Stimulated activated CD4-positive, alpha-beta T cell treated with anti-CD3 and anti-CD28 coated beads, Interleukin-2, amount 100 ng/mL, for 48 hours (primary cell): Measurements from ENCODE around the gene NTMT2.
"Not testable (repeated sequence)": the region's sequence is repeated elsewhere in the genome, so short reads cannot be mapped to it uniquely, and the experiment has no call there.

Source experiments
- DNase-seq, 2 donors: peaks; one replicate each; pipeline ENCODE4 v3.0.0-alpha.2; 2020

NTMT2 gene

DNA sequence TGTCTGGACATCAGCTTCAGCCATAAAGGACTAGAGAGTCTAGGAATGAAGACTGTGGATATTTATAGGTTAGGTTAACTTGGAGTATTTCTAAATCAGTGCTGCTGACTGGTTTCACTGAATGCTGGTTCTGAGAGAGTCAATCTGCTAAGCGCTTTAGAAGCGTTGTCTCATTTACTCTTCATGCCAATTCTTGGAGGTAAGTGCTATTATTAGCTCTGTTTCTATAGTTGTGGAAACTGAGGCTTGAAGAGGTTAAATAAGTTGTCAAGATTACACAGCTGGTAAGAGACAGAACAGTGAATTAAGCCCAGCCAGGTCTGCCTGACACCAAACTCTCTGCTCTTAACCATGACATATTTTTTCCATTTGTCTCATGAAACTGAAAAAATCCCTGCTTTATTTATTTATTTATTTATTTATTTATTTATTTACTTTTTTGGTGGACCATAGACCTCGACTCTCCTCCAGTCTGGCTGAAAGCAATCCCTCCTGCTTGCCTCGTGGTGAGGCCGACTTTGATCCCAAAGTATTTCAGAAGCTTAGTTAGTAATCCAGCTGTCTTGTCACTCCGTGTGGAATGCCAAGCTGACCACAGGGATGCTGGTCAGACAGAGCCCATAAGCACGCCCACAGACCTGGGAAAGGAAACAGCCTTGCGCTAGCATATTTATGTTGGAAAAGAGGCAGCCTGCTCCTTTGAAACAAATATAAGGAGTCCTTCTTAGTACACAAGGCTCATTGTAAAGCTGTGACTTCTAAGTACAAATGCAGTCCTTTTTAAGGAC is 16.9 kb downstream of the NTMT2 start:
- no peak for DNase-seq

DNA sequence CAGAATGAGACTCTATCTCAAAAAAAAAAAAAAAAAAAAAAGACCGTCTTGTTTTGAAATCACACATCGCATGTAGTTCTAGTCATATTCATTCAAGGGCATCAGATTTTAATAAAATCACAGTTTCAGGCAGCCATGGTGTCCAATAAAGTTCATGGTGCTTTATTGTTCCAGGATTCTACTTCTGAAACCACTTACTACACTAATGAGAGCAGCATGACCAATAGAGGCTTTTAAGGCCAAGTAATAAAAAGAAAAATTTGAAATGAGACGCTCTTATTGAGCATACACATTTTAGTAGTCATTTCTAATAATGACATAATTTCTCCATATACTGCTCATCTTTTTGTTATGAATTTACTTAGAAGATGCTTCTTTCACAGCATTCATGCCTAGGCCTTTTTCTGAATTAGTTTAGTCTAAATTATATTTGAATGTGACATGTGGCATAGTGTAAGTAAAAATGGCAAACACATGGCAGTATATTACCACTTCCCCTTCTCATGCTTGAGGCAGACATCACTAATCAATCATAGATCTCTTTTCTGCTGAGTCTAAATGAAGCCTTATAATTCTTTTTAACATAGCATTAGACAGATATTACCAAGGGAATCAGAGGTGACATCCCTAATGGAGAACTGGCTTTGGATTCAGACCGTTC is 18.5 kb downstream of the NTMT2 start:
- no peak for DNase-seq

DNA sequence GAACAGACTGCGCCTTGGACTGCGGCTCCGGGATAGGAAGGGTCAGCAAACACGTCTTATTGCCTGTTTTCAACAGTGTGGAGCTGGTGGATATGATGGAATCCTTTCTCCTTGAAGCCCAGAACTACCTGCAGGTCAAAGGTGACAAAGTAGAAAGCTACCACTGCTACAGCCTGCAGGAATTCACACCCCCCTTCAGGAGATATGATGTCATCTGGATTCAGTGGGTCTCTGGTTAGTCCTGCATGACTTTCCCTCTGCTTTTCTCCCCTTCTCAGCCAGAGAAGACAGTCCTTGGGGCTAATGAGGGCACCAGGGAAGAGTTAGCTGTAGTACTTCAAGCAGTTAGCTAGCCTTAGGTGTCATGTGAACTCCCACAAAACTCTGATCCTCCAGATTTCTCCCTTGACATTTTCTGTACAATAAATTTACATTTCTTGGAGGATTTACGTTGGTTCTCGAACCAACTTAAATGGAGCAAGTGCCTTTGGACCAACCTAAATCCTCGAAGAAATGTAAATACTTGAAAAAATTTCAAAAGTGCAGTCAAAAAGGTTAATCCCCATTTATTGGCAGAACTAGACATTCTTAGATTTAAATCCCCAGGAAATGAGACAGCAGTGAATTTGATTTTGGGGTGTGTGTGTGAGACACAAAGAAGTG is 20.9 kb downstream of the NTMT2 start:
- no peak for DNase-seq

DNA sequence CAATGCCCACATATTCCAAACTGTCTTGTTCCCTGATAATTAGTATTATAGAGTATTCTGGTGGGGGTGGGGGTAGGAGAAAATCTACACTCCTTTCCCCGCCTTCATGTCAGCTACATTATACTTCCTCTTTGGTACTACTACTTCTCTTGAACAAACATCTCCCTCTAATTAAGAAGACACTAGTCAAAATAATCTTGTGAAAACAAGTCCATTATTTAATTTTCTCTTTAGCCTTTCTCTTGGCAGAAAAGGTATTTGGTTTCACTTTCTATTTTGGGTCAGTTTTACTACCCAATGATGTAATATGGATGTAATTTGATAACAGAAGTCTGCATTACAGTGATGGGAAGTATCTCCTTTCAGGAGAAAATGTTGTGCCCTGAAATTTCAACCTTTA is 22.5 kb downstream of the NTMT2 start:
- no peak for DNase-seq

- not testable (repeated sequence) for DNase-seq
Observed at GRCh38 chr1:170170513-170170912, 24.8 kb downstream of the NTMT2 start.

DNA sequence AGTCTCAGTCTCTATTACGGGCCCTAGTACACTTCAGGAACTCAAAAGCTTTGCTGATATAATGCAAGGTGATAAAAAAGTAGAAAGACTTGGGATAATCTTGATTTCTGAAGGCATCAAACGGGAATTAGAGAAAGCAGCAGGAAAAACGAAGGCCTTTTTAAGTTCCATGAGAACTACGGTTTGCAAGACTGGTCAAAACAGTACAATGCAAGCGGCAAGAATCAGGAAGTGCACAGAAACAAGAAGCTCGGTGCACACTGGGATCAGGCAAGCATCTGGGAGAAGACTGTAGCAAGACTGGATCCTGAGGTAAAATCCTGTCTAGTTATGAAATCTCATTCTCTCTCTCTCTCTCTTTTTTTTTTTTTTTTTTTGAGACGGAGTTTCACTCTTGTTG is 28.6 kb downstream of the NTMT2 start:
- DNase-seq: no peak

DNA sequence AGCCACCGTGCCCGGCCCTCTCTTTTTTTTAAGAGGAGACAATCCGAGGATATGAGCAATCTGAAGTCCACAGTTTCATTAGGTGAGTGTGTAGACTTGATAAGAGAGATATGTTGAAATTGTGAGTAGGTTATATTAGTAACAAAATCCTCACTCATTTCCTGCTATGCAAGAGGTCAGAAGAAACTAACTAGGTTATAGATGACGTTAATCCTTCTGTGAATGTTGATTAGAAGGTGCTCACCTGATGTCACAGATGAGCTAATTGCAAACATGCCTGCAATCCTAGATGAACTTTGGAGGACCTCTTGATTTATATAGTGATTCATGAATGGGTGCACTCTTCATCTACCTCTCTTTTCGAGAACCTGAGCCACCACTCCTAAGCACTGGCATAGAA is 29.3 kb downstream of the NTMT2 start:
- DNase-seq: no peak

GRCh38 chr1:170175484-170175883 is 29.7 kb downstream of the NTMT2 start:
- DNase-seq: no peak

GRCh38 chr1:170176772-170177171 is 31.0 kb downstream of the NTMT2 start:
- no peak for DNase-seq

- no peak for DNase-seq
Observed at GRCh38 chr1:170182442-170182841, 36.7 kb downstream of the NTMT2 start.

DNA sequence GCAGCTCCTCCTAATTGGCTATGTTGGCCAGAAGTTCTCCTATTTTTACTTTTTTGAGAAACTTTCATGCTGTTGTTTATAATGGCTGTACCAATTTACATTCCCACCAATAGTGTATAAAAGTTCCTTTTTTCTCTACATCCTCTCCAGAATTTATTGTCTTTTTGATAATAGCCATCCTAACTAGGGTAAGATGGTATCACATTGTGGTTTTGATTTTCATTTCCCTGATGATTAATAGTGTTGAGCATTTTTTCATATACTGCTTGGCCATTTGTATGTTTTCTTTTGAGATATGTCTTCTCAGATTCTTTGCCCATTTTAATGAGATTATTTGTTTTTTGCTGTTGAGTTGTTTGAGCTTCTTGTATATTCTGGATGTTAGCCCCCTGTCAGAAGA is 46.8 kb downstream of the NTMT2 start:
- no peak for DNase-seq

GRCh38 chr1:170194451-170194850 is 48.7 kb downstream of the NTMT2 start:
- no peak for DNase-seq

DNA sequence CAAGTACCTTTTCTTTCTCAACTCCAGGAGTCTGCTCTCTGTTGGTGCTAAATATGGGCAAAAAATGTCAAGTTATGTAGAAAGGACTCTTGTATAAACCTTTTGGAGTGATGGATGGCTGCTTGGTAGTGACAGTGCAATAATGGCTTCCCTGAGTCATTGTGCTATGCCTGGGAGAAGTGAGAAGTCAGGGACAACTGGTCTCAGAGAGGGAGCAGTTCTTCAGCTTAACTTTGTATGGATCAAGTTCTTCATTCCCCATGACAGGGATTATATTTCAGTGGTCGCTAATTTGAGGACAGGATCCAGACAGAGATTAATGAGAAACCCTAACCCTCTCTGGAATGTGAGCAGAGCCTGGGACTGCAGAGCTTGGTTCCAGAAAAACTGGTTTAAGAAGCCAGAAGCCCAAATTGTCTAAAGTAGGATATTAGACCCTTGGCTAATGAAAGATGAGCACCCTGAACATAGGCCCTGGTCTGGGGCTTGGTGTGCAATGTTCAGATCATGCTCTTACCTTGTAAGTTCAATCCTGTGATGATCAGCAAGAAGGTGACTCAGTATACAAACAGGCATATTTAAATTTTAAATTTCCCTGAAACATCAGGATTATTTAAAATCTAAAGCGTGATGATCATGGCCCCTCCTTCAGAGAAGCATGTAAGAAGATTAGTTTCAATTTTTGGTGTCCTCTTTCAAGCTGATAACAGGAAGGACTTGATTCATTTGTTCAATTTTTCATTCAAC is 50.9 kb downstream of the NTMT2 start:
- no peak for DNase-seq

DNA sequence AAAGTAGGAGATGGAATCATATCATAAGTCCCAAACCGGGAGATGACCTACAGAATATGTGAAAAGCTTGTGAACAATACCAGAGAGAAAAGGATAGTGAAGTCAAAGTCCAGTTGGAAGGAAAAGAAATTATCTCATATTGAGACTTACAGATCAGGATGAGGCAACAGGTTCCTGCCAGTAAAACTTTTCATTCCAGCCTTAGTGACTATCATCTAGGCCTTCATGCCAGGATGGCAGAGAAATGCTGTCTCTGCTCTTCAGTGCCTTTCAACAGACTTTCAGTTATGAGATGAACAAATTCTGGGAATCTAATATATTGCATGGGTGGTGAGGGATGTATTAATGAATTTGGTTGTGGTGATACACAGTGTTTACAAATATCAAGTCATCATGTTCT is 52.3 kb downstream of the NTMT2 start:
- DNase-seq: no peak

DNA sequence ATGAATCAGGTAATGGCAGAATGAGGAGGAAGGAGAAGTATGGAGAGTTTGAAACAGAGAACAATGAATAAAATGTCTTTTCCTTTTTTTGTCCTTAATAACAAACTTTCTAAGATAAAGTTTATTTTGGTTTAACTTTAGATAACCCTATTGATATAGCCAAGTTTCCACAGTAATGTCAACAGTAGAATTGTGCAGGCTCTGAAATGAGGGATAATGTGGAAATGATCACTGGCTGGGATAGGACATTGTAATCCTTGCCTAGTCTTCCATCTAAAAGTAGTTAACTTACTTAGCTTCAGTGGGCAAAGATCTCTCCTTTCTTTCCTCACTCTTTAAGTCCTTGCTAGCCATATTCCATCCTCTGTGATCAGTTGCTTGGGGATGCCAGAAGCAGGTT is 52.8 kb downstream of the NTMT2 start:
- DNase-seq: no peak

- DNase-seq: no peak
Observed at GRCh38 chr1:170200161-170200560, 54.4 kb downstream of the NTMT2 start.

GRCh38 chr1:170200621-170201397 is 55.0 kb downstream of the NTMT2 start:
- no peak for DNase-seq

DNA sequence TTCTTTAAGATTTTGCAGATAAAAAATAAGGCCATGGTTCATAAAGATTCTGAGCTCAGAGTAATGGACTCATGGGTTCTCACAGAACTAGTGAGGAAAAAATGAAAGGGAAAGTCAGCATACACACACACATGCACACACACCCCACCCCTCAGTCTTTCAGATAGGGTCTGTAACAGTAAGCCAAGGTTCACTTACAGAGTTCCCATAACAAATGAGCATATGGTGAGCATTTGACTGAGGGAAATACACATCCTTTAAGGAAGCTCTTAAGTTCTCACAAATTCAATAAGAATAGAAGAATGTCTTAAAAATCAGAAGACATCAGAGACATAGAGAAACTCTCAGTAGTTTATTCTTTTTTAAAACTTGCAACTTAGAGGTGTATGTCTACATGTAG is 57.9 kb downstream of the NTMT2 start:
- DNase-seq: no peak

GRCh38 chr1:170204121-170204520 is 58.4 kb downstream of the NTMT2 start:
- DNase-seq: no peak

DNA sequence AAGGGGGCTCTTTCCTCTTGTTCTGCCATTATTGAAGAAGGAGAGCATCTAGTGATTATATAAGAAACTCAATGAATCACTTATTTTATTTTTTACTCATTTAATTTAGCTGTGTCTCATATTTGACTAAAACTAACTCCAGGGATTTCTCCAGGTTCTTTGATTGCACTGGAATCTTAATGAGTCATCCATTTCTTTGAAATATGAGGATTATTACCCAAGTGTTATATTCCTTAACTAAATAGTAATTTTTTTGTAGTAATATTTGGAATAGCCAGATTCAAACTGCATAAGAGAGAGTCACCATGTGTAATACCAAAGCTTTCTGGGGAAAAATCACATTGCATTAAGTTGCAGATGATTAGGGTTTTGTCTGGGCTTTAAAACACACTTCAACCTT is 59.5 kb downstream of the NTMT2 start:
- no peak for DNase-seq

- DNase-seq: no peak
Observed at GRCh38 chr1:170209125-170209524, 63.4 kb downstream of the NTMT2 start.

DNA sequence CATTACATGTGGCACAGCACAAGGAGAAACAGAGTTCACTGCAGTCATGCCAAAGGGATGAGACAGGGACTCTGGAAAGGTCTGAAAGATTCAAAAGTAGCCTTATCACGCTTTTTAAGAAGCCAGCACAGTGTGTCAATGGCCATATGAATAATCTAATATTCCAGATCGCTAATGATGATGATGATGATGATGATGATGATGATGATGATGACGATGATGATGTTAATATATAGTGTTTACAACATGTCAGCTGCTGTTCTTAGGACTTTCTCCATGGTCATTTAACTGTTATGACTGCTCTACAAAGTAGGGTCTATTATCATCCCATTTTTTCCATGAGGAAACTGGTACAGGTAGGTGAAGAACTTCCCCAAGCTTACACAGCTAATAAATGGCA is 64.4 kb downstream of the NTMT2 start:
- DNase-seq: no peak

DNA sequence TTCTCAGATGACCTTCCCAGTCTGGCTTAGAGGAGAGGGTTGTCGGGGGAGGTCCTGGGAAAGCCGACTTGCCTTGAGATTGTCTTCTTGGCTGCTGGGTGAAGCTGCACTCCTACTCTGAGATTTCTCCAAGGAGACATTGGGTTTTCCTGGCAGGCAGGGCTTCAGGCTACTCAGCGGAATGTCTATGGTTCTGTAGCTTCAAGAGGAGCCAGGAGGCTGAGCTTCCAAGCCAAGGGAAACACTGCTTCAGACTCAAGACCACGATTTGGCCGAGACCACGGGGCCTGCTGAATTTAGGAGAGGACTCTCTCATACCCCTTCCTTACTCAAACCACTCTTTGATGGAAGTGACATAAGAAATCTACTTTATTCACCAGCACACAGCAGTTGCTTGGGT is 67.8 kb downstream of the NTMT2 start:
- no peak for DNase-seq
